HAP-1 (cell line): ENCODE results near the gene FLRT2.

Experiments used
- DNase-seq, 2 experiments: peaks; one replicate each; pipeline ENCODE4 v3.0.0-alpha.2; 2016 to 2020; ENCODE audit warnings: low spot score in 2 of 2
- H3K27me3 ChIP-seq: fragments of 250-450 bp; sonication (Bioruptor Pico); 2 replicates; pipeline ENCODE4 v1.5.1; 2020; ENCODE audit warnings: low read depth, mild to moderate bottlenecking, moderate library complexity
- H3K36me3 ChIP-seq: fragments of 250-450 bp; sonication (Bioruptor Pico); replicated peaks from 2 replicates; pipeline ENCODE4 v1.5.1; 2020; ENCODE audit warnings: mild to moderate bottlenecking
- H3K4me1 ChIP-seq: fragments of 250-450 bp; sonication (Bioruptor Pico); 2 replicates; pipeline ENCODE4 v1.5.1; 2020; ENCODE audit warnings: mild to moderate bottlenecking
- H3K4me3 ChIP-seq: fragments of 250-450 bp; sonication (Bioruptor Pico); 2 replicates; pipeline ENCODE4 v1.5.1; 2020; ENCODE audit warnings: mild to moderate bottlenecking, moderate library complexity
- H3K9me3 ChIP-seq: fragments of 250-450 bp; sonication (Bioruptor Pico); 2 replicates; pipeline ENCODE4 v1.5.1; 2020; ENCODE audit warnings: mild to moderate bottlenecking, moderate library complexity
- in situ Hi-C: fragments of 300-500 bp; cut with MboI; formaldehyde crosslinking; loops from 3 replicates; pipeline ENCODE4 v1.14.3; 2020; ENCODE audit warnings: low sequenced_read_pairs, inconsistent platforms, mixed read lengths

The FLRT2 gene

DNA sequence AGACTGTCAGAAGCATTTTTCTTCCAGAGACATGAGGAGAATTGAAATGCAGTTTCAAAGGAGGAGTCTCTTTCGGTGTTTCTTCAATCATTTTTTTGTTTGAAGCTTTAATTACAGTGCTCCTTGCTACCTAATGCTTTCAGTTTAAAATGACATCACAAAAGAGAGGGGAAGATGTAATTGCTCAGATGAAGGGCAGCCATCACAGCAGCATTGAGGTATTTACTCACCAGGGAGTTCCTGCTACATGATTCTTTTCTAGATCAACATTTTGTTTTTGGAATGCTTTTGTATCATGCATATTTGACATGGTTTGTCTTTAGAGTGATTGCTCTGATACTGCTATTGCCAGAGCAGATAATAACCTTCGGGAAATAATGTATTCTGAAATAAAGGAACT is 28.6 kb downstream of the FLRT2 start:
- in situ Hi-C loops, result no loop called here
- H3K4me3 ChIP-seq, result no peak overlapping the region
- no peaks in the 10 kb centered on the region for H3K4me1 ChIP-seq
- H3K9me3 ChIP-seq, result no peaks in the 10 kb centered on the region
- H3K27me3 ChIP-seq, result no peaks in the 10 kb centered on the region
- H3K36me3 ChIP-seq, result no peaks in the 10 kb centered on the region
- no peak for DNase-seq

DNA sequence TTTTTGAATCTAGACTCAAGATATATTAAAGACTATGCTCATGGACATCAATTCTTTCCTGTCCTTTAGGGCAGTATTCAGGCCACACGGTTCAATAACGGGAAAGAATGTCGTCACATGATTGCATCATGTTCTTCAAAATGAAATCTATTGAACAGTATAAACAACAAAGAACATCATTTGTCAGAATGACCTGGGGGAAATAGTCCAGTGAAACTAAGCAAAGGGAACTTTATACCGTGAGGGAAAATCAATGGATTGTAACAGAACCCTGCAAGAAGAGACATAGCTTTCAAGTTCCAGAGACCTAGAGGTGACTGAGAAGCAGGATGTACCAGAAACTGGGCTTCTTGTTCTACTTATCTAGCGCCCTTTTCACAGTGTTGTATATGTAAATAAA is 32.7 kb downstream of the FLRT2 start:
- no peaks in the 10 kb centered on the region for H3K27me3 ChIP-seq
- H3K4me1 ChIP-seq, result 0 out of 2 replicates have a peak, but pooled peaks cover 2% of the 10 kb centered on the region
- no peaks in the 10 kb centered on the region for H3K9me3 ChIP-seq
- no peak for DNase-seq
- no peak overlapping the region for H3K4me3 ChIP-seq
- H3K36me3 ChIP-seq, result no peaks in the 10 kb centered on the region
- in situ Hi-C loops, result no loop called here

DNA sequence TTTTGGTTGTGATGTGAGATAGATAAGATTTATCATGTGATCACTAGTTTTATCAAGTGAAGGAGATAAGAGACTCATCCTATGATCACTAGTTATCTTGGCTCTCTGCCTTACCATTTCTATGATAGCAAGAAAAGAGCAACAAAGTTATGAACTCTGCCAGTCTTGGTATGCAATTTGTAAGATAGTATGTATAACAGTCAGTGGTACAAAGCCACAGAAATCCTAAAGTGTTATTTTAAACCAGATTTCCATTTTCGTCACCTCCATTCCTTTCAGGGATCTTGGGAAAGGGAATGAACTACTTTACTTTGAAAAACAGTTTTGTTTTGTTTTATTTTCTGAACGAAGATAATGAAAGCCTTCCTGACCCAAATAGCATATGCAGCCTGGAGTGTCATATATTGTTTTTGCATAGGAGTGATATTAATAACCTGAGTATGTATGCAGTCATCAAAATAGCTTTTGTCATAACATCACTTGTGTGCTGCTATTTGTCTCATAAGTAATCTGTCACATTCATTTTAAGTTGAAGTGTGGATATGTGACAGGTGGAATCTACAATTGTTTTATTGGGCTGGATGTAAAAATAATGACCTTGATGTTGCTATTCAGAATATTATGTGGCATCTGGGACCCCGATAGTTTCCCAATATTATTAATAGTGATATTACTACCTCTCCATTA is 35.0 kb downstream of the FLRT2 start:
- Histone ChIP-seq H3K27me3 (no peaks in the 10 kb centered on the region), H3K4me3 (no peak overlapping the region), H3K4me1 (peaks cover 2% of the 10 kb centered on the region; the same call in 1 of the 2 replicates), H3K36me3 (no peaks in the 10 kb centered on the region), H3K9me3 (no peaks in the 10 kb centered on the region)
- in situ Hi-C loops, result no loop called here
- no peak for DNase-seq

DNA sequence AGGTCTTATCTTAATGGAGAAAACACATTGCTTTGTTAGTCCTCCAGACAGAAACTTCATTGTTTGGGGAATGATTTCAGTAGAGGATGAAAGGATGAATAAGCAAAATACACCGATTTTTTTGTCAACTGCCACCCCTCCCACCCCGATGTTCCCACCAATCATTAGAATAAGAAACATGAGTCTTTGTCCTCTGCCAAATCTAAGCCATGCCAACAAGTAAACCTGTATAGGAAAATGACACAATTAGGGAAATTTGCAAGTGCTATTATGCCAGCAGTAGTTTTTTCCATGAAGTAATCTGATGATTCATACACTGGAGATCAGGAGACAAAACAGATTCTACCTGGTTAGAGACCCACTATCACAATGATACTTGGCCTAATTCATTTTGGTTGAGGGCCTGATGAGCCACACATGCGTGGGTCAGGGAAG is 35.9 kb downstream of the FLRT2 start:
- Histone ChIP-seq H3K27me3 (no peaks in the 10 kb centered on the region), H3K4me3 (no peak overlapping the region), H3K36me3 (no peaks in the 10 kb centered on the region), H3K4me1 (peaks cover 2% of the 10 kb centered on the region; the same call in 1 of the 2 replicates), H3K9me3 (no peaks in the 10 kb centered on the region)
- in situ Hi-C loops, result no loop called here
- no peak for DNase-seq

DNA sequence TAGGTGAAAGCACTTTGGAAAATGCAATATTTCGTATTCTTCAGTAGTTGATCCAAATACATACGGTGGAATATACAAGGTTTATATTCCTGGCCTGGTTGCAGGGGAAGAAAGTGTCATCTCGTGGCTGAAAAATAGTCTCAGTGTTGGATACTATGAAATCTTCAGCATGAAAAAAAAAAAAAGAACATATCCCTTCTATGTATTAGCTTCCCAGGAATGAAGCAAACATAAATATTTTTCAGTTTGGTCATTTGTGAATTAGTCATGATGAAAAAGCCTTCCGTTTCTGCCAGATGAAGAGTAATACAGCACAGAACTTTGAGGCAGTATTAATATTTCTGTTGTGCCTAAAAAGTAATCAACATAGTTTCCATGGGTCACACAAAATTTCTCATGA is 36.7 kb downstream of the FLRT2 start:
- Histone ChIP-seq H3K27me3 (no peaks in the 10 kb centered on the region), H3K4me1 (peaks cover 2% of the 10 kb centered on the region; the same call in 1 of the 2 replicates), H3K4me3 (no peak overlapping the region), H3K36me3 (no peaks in the 10 kb centered on the region), H3K9me3 (no peaks in the 10 kb centered on the region)
- in situ Hi-C loops, result no loop called here
- DNase-seq, result no peak

DNA sequence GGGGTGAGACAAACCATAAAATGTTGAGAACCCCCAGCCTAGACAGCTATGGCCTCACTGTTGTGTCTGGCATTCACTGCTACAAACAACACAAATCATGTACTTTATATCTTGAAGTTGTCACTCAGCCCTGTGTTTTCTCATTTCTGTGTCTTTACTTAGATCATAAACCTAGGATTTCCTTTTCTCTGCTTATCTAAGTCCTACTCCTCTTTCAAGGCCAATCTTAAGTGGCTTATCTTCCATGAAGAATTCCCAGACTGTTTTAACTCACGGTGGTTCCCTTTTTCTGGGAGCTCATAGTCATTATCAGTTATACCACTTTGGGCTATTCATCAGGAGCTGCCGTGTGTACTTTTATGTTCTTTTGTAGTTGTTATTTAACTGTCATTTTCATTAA is 42.1 kb downstream of the FLRT2 start:
- Histone ChIP-seq H3K4me1 (peaks cover 26% of the 10 kb centered on the region), H3K9me3 (no peaks in the 10 kb centered on the region), H3K36me3 (no peaks in the 10 kb centered on the region), H3K4me3 (no peak overlapping the region), H3K27me3 (no peaks in the 10 kb centered on the region)
- no peak for DNase-seq
- in situ Hi-C loops, result no loop called here

DNA sequence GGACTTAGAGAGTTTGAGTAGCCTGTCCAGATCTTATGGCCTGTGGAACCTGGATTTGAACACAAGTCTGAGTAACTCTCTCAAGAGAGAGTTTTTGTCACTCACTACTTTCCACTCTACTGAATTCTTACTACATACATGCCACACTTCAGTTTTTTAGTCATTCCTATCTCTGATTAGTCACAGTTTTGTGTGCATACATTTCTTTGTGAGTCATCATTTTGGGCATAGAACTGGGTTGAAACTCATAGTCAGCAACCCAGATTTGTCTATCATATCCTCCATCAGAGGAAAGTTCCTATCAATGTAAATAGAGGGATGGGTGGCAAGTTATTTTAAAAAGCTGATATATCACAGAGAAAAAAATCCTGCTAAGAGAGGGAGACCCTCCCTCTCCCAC is 42.9 kb downstream of the FLRT2 start:
- Histone ChIP-seq H3K4me3 (no peak overlapping the region), H3K4me1 (peaks cover 33% of the 10 kb centered on the region), H3K9me3 (no peaks in the 10 kb centered on the region), H3K36me3 (no peaks in the 10 kb centered on the region), H3K27me3 (no peaks in the 10 kb centered on the region)
- in situ Hi-C loops, result no loop called here
- no peak for DNase-seq

DNA sequence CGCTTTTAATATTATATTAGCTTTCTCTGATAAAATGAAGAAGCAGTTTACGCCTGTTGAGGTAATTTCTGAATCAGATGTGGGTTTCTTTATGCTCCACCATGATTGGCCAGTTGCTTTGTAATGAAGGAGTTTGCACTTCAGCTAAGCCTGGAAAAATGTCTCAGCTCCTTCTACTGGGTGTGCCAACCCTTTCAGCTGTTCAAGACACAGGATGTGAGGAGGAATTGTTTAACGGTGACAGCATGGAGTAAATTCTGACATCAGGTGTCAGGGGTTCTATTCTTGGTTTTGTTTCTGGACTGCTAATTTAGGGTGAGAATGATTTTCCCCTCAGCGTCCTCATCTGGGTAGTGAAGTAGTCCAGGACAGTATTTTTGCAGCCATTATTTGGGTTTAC is 43.5 kb downstream of the FLRT2 start:
- Histone ChIP-seq H3K4me3 (no peak overlapping the region), H3K27me3 (no peaks in the 10 kb centered on the region), H3K4me1 (peaks cover 36% of the 10 kb centered on the region), H3K36me3 (no peaks in the 10 kb centered on the region), H3K9me3 (no peaks in the 10 kb centered on the region)
- in situ Hi-C loops, result no loop called here
- no peak for DNase-seq

DNA sequence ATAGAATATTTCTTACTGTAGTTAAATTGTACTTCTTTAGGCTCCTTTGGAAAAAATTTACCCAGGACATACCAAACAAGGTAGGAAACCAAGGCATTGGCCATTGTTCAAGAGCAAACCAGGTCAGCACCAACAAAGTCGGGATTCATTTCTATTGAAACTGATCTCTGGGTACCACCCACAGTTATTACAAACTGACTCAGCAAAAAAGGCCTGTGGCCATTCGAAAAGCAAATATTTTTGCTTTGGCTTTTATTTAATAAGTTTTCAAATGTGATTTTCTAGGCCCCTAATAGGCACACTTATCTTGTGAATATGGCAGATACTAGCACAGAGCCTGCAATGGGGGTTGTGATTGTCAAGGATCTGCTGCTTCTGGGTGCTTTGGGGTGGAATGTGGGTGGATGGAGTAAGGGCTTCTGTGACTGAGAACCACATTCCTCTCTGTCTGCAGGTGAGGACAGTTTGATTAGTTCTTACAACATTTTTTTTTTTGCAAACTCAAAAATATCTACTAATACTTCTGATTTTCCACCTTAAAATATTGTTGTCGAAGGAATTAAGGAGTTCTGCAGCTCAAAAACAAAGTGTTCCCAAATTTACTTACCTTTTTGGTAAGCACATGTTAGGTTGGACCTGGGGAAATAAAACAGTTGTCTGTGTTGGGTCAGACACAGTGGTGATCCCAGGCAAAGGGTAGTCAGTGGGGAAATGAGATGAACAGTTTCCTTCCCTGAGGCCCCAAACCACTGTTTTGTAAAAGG is 45.1 kb downstream of the FLRT2 start:
- Histone ChIP-seq H3K4me1 (peaks cover 45% of the 10 kb centered on the region), H3K27me3 (no peaks in the 10 kb centered on the region), H3K9me3 (no peaks in the 10 kb centered on the region), H3K36me3 (no peaks in the 10 kb centered on the region), H3K4me3 (no peak overlapping the region)
- in situ Hi-C loops, result no loop called here
- DNase-seq, result no peak

DNA sequence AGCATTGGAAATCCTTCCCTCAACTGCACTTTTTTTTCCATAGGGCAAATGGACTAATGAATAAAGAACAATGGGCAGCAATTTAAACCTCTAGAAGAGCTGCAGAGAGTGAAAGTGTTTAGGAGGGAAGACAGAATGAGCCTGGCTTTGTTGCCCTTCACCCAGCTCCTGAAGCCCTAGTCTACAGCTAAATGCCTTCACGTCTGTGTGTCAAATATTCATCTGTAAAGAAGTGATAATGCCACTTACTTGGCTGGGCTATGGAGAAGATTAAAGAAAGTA is 45.6 kb downstream of the FLRT2 start:
- Histone ChIP-seq H3K4me1 (peaks cover 50% of the 10 kb centered on the region), H3K4me3 (no peak overlapping the region), H3K36me3 (no peaks in the 10 kb centered on the region), H3K9me3 (no peaks in the 10 kb centered on the region), H3K27me3 (no peaks in the 10 kb centered on the region)
- in situ Hi-C loops, result no loop called here
- peak; percentile 55 to 80 for DNase-seq

DNA sequence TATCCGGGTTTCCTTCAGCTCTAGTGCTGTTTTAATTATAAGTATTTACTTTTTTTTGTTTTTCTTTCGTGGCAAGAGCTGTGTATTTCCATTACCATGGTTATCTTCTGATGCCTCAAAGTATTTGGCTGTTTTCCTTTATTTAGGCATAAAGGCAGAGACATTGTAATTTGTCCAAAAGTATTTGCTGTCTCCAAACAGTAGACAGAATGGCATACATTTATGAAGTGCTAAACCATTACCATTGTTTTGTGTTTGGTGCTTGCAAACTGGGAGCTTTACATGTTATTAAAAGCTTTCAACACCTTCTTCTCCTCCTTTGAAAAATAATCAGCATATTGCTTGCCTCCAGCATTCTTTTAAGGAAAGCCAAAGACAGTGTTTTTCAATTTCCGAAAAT is 46.3 kb downstream of the FLRT2 start:
- H3K4me3 ChIP-seq, result no peak overlapping the region
- DNase-seq, result peak in 1 of 2 experiments; percentile 88
- in situ Hi-C loops, result no loop called here
- H3K4me1 ChIP-seq, result peaks cover 52% of the 10 kb centered on the region
- no peaks in the 10 kb centered on the region for H3K9me3 ChIP-seq
- H3K27me3 ChIP-seq, result no peaks in the 10 kb centered on the region
- H3K36me3 ChIP-seq, result no peaks in the 10 kb centered on the region

DNA sequence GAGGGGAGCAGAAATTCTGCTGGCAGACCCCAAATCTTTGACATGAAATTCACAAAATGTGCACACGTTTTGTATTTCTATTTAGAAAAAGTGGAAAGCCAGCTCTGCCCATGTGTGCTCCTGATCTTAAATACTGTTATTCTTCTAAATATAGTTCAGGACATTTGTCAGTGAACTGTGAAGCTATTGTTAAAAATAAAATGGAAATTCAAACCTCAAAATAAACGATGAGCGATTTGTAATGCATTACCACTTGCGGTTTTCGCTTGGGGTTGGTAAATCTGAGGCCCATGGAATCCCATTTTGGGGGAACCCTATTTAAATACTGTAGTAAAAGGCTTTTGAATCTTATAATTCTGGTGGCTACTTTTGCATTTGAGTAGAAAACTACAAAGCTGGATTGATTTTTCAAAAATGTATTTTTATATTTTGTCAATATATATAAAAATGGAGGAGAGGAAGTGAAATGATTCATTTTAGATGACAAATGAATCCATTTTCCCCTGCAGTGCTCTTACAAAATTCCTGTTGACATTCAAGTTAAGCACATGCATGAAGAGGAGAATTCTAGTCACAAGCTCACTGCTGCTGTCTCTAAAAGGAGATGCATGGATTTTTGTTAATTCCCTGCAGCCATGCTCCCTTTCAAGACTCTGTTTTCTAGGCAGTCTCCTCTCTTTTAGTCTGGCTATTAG is 47.1 kb downstream of the FLRT2 start:
- no peak for DNase-seq
- in situ Hi-C loops, result no loop called here
- H3K9me3 ChIP-seq, result no peaks in the 10 kb centered on the region
- peaks cover 52% of the 10 kb centered on the region for H3K4me1 ChIP-seq
- no peaks in the 10 kb centered on the region for H3K36me3 ChIP-seq
- no peaks in the 10 kb centered on the region for H3K27me3 ChIP-seq
- H3K4me3 ChIP-seq, result no peak overlapping the region

DNA sequence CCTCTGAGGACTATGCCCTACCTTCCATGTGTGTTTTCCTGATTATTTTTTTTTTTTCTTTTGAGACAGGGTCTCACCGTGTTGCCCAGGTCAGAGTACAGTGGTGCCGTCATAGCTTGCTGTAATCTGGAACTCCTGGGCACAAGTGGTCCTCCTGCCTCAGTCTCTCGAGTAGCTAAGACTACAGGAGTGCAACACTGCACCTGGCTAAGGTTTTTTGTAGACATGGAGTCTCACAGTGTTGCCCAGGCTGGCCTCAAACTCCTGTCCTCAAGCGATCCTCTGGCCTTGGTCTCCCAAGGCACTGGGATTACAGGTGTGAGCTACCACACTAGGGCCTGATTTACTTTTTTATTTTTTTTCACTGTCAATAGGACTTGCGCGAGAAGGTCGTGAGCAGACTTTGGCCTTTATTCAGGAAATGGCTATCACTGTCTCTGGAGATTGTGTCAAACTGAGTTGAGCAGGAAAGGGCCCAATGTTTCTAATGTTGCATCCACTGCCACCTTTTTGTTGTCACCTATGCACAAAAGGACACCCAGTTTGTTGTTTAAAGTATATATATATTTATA is 47.7 kb downstream of the FLRT2 start:
- no peaks in the 10 kb centered on the region for H3K9me3 ChIP-seq
- no peak for DNase-seq
- no peaks in the 10 kb centered on the region for H3K27me3 ChIP-seq
- no peak overlapping the region for H3K4me3 ChIP-seq
- in situ Hi-C loops, result no loop called here
- peaks cover 52% of the 10 kb centered on the region for H3K4me1 ChIP-seq
- no peaks in the 10 kb centered on the region for H3K36me3 ChIP-seq

DNA sequence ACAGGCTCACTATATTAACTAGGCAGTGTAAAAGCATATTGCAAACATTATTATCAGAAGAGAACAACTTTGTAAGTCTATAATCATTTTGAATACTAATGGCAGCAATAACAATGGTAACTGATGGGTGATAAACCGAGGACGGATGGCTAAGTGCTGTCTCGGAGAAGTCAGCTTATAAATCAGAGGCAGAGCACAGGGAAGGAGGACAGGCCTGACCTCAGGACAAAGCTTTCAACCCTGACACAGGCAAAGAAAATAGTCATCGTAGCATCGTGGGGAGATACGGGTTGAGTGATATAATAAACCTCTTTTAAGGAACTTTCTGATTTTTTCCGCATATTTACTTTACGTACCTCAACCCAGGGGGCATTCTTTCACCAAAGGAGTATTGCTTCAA is 48.4 kb downstream of the FLRT2 start:
- DNase-seq, result no peak
- Histone ChIP-seq H3K27me3 (no peaks in the 10 kb centered on the region), H3K36me3 (no peaks in the 10 kb centered on the region), H3K4me1 (peaks cover 52% of the 10 kb centered on the region), H3K9me3 (no peaks in the 10 kb centered on the region), H3K4me3 (no peak overlapping the region)
- in situ Hi-C loops, result no loop called here
